ENCODE results near the gene CLASP2. TPM values are rescaled to one million over a fixed set of nuclear protein-coding genes. Genes with fewer than 3 reads are reported as not detected.

Gene CLASP2
- total RNA-seq, 1 donor: 56.7 TPM

Small RNAs within 50 kb of the gene (small RNA-seq; reads per million reads assigned to genes)
- gene COX6CP10 (not detected), gene RNA5SP128 (not detected)

Other genes with a start within 250 kb of the CLASP2 start
- gene PDCD6IP, start 80.4 kb upstream of the CLASP2 start, total RNA-seq (ENCODE audit: low replicate concordance): 105 and 258 TPM in 2 replicates